Suprapubic skin (tissue), 3 donors: ENCODE results near the gene CLEC1B.

Source experiments
- CTCF ChIP-seq, 2 donors: fragments of 200-600 bp in 1 of 2; fragments of 450-650 bp in 1 of 2; sonication (generic) in 1 of 2; IDR thresholded peaks; one replicate each; pipeline ENCODE4 v1.5.1; 2016 to 2019; ENCODE audit warnings: antibody characterized with exemption in 2 of 2, mild to moderate bottlenecking in 1 of 2, moderate library complexity in 1 of 2
- POLR2A ChIP-seq, 2 donors: fragments of 450-650 bp; IDR thresholded peaks; one replicate each; pipeline ENCODE4 v1.6.1; 2017; ENCODE audit warnings: antibody characterized with exemption in 2 of 2, mild to moderate bottlenecking in 2 of 2, moderate library complexity in 2 of 2

- TF ChIP-seq CTCF (IDR thresholded peaks at IDR 0.05) (no peak), POLR2A (IDR thresholded peaks at IDR 0.05) (no peak)
Measured at GRCh38 chr12:9999016-9999415, at the start of gene CLEC1B.
